ENCODE data around the gene TDRD3. TPM values are rescaled to one million over a fixed set of nuclear protein-coding genes. Genes with fewer than 3 reads are reported as not detected.

TDRD3 gene
- total and polyA plus RNA-seq, 11 donors = 13.3 to 56.4 (median 36.8) TPM

DNA sequence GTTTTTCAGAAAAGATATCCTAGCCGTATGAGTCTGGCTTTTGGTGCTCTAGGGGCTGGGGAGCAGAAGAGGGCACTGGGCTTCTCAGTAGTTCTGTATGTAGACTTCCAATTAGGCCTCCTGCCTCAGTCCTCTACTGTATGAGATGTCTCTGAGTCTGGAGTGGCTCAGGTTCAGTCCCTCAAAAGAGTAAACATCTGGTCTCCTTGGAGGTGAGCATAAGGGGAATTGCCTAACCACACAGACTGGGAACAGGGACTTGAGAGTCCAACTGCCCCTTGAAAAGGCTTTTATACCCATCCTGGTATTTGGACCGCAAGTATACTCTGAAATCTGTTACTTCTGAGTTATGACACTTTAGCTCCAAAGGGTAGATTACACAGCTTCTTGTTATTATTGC is 214.5 kb downstream of the TDRD3 start:
- DNase-seq (no peak), ATAC-seq (no peak)
- Histone ChIP-seq H3K4me3 (no peak overlapping the region), H3K27ac (no peak overlapping the region), H3K4me1 (no peaks in the 10 kb centered on the region), H3K27me3 (peaks cover 0 to 4% (median 0%) of the 10 kb centered on the region in 9 donors), H3K36me3 (no peaks in the 10 kb centered on the region), H3K9me3 (no peaks in the 10 kb centered on the region)
- WGBS, 4 donors = 75 to 83% (median 83%) methylated on average over 2 of the region's 2 CpGs
- TF ChIP-seq, protein P1, sequence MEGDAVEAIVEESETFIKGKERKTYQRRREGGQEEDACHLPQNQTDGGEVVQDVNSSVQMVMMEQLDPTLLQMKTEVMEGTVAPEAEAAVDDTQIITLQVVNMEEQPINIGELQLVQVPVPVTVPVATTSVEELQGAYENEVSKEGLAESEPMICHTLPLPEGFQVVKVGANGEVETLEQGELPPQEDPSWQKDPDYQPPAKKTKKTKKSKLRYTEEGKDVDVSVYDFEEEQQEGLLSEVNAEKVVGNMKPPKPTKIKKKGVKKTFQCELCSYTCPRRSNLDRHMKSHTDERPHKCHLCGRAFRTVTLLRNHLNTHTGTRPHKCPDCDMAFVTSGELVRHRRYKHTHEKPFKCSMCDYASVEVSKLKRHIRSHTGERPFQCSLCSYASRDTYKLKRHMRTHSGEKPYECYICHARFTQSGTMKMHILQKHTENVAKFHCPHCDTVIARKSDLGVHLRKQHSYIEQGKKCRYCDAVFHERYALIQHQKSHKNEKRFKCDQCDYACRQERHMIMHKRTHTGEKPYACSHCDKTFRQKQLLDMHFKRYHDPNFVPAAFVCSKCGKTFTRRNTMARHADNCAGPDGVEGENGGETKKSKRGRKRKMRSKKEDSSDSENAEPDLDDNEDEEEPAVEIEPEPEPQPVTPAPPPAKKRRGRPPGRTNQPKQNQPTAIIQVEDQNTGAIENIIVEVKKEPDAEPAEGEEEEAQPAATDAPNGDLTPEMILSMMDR (IDR thresholded peaks at IDR 0.05) = no peak
- no peak for TF ChIP-seq POLR2A (IDR thresholded peaks at IDR 0.05)
- intact Hi-C loops (cut with DNase I) = no loop called here

DNA sequence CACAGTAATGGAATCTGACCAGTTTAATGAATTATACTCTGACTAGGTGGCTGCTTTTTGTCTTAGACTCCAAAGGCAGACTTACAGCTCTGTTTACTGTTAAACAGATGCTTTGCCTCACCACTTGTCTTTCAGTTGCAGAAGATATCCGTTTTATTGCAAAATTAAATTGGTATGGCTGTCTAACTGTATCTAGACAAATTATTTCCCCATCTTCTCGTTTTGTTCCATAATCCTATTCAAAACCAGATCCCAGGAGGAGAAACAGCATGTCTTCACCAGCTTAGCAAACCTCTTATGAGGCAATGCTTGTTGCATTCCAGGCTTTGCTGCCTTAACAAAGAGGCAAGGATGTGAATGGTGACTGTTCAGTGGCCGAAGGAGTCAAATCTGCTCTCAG is 215.6 kb downstream of the TDRD3 start:
- H3K9me3 ChIP-seq = no peaks in the 10 kb centered on the region
- no peaks in the 10 kb centered on the region for H3K4me1 ChIP-seq
- DNase-seq = no peak
- no peak for TF ChIP-seq POLR2A (IDR thresholded peaks at IDR 0.05)
- TF ChIP-seq, protein P1 (IDR thresholded peaks at IDR 0.05) = no peak
- H3K4me3 ChIP-seq = no peak overlapping the region
- peaks cover 0 to 4% (median 0%) of the 10 kb centered on the region in 9 donors for H3K27me3 ChIP-seq
- WGBS, 4 donors = 64 to 71% (median 68%) methylated on average over 3 of the region's 3 CpGs
- ATAC-seq = no peak
- no peak overlapping the region for H3K27ac ChIP-seq
- no peaks in the 10 kb centered on the region for H3K36me3 ChIP-seq
- intact Hi-C loops (cut with DNase I) = no loop called here

DNA sequence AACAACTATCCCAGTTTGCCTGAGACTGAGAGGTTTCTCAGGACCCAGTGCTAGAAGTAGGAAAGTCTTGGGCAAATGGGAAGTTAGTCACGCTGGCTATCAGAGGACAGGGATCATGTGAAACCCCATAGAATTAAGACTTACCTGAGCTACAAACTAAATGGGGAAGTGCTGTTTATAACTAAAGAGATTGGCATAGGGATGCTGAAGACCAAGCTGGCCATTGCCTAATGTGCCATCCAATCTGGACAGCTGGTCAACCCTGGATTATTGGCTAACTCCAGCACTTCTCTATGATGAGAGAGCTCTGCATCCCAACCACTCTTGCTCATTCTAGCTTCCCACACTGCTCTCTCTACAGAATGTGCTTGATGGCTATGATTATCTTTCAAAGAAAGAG is 216.1 kb downstream of the TDRD3 start:
- no peaks in the 10 kb centered on the region for H3K9me3 ChIP-seq
- peaks cover 0 to 4% (median 0%) of the 10 kb centered on the region in 9 donors for H3K27me3 ChIP-seq
- no peak overlapping the region for H3K4me3 ChIP-seq
- DNase-seq = no peak
- intact Hi-C loops (cut with DNase I) = no loop called here
- no peaks in the 10 kb centered on the region for H3K4me1 ChIP-seq
- no peak overlapping the region for H3K27ac ChIP-seq
- ATAC-seq = no peak
- TF ChIP-seq, protein P1 (IDR thresholded peaks at IDR 0.05) = no peak
- no peak for TF ChIP-seq POLR2A (IDR thresholded peaks at IDR 0.05)
- 91 to 100% (median 93%) methylated on average over 1 of the region's 1 CpG for WGBS, 4 donors
- no peaks in the 10 kb centered on the region for H3K36me3 ChIP-seq

DNA sequence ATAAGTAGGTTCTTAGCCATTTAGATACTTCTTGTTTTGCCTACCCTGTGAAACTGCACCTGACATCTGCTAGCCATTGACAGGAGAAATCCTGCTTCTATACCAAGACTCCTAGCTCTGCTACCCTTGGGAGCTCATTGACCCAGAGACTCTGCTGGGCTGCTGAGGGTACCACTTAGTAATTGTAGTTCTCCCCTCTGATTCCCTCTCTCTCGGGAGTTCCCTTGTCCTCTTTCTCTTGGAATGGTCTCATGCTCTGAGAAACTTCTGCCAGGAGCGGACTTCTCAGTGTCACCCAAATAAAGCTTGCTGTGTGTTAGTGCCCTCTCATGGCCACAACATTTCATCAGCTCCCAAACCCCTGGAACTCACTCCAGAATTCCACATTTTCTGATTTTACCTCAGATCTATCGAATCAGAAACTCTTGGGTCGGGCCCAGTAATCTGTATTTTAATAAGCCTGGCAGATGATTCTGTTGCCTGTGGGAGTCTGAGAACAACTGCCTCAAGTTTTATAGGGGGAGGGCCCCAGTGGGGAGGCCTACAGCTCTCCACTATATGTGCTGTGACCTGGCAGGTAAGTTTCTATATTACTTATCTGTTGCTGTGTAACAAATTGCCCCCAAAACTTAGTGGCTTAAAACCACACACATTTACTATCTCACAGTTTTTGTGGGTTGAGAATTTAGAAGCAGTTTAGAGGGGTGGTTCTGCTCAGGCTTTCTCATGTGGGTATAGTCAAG is 221.1 kb downstream of the TDRD3 start:
- 65 to 72% (median 68%) methylated on average over 4 of the region's 4 CpGs for WGBS, 4 donors
- ATAC-seq (no peak), DNase-seq (no peak)
- TF ChIP-seq, protein P1 (IDR thresholded peaks at IDR 0.05) = peak in 4 of 12 donors; percentile 15 to 30 (median 26)
- no peak for TF ChIP-seq POLR2A (IDR thresholded peaks at IDR 0.05)
- H3K27me3 ChIP-seq = peaks cover 0 to 4% (median 0%) of the 10 kb centered on the region in 9 donors
- H3K4me1 ChIP-seq = no peaks in the 10 kb centered on the region
- H3K9me3 ChIP-seq = no peaks in the 10 kb centered on the region
- no peak overlapping the region for H3K4me3 ChIP-seq
- H3K36me3 ChIP-seq = no peaks in the 10 kb centered on the region
- no peak overlapping the region for H3K27ac ChIP-seq
- intact Hi-C loops (cut with DNase I) = no loop called here

Data from heart left ventricle (tissue), 16 donors.